AG08395 (cell line): ENCODE data around the gene VAV2.

Experiments
- DNase-seq: peaks from one replicate; pipeline ENCODE4 v3.0.0; 2012; ENCODE audit warnings: mixed read lengths, low spot score

Gene VAV2

DNA sequence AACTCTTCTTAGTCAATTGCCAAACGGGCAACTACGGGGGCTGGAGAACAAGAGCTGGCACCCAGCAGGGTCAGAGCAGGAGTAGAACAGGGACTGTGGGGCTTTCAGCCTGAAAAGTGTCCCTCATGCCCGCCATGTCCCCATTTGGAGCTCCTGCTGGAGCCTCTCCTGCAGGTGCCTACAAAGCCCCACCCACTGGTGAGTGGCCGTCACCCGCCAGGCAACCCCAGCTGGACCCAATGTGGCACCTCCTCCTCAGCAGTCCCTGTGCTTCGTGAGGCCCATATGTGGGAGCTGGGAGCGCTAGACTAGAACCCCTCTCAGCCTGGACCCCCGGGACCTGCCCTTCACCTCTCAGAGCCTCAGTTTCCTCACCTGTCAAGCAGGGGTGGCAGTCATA lies 40.9 kb downstream of the VAV2 start:
- no peak for DNase-seq

DNA sequence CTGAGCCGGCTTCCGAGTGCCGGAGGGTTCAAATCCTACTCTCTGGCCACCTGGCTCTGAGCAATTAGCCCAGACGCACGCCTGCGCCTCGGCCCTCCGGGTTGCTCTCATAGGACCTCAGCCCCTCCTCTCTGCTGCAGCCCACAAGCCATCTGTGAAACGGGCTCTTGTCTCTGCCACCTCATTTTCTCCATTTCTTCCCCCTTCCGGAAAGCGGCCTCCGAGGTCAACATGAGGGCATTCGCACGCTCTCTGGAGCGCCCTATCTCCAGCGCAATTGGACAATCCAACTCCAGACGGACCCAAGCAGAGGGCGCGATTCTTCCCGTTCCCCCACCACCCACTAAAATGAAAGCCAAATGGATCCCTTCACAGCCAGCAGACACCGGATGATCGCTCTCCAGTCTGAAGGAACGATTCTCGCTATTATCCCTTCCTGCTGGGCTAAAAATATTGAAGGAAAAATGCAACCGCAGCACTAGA lies 41.5 kb downstream of the VAV2 start:
- DNase-seq = peak; percentile 66

DNA sequence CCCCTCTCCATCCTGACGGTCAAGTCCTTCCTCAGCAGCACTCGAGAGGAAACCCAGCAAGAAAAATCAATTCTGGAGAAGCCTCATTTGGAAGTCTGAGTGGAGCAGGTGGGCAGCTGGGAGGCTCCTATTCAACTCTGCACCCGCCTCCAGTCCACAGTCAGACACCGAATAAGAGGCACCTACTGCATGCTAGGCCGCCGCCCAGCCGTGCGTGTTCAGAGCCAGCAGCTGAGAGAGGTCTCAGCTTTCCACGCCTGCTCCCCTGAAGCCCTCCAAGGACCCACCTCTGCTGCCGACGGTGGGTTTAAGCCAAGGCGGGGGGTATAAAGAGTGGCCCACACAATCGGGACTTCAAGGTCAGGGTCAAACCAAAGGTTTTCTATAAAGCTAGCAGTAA lies 41.9 kb downstream of the VAV2 start:
- DNase-seq = no peak

DNA sequence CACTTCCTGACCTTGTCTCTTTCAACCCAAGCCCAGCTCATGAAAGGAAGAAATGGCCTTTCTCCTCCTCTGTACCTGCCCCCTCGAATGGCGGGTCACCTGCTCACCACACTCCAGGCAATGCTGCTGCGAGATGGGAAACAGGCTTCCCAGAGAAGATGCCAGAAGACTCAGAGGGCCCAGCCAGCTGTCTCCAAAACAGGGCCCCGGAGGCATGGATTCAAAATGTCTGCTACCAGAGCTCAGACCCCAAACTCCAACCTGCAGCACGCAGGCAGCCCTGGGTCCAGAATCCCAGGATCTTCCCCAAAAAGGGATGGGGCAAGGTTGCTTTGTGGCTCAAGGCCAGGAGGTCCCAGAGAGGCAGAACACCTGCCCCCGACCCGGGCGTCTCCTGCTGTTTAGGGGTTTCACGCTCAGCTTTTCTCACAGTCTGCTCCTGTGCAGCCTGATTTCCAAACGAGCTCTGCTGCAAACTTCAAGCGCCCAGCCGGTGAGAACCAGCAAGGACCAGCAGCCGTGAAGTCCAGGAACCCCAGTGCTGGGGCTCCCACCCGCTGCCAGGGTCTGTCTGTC lies 42.5 kb downstream of the VAV2 start:
- DNase-seq = no peak

DNA sequence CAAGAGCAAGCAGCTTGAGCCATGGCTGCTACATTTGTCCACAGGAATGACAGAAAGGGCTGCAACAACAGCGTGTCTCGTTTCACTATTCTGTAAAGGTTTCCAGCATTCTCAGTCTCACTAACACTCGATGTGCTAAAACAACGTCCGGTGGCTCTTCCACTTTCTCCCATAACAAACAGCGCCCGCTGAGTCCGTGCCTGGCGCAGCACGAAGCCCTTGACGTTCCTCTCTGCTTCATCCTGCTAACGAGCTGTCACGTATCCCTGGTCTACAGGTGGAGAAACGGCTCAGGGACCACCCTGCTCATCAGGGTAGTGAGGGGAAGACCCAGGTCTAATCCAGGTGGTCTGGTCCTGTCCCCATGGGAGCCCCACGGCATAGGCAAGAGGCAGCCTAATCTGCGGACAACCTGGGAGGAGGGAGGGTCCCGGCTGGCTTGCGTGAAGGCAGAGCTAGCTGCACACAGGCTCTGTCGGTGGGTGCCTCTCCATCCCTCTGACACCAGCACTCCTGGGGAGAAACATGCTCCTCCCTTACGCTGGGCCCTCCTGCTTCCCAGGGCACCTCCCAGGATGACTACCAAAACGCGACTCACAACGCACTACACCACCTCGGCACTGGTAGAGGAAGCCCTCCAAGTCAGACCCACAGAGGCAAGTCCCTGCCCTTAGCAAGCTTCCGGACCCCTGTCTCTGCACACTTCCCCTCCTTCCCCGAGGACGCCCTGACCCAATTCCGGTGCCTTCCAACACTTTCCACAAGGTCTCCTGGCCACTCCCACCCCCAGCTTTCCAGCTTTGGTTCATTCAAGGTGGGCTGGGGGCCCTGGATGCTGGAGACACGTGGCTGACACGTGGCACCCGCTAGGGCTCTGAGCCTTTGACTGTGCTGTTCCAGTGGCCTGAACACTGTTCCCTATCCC lies 43.3 kb downstream of the VAV2 start:
- DNase-seq = no peak

DNA sequence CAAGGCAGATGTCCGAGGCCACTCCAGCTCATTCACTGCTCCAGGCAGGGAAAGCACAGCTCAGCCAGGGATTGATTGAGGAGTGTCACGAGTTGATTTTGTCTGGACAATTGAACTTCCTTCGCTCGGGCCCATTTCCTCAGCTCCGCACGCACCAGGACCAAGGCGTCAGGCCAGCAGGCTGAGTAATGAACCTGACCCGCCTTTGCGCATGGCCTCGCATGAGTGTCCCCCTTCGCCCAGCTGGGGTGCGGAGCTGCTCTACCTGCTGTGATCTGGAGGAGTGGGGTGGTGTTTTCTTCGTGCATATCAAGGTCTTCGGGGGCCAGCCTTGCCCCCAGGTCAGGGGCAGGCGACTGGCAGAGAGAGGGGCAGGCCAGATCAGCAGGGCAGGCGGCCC lies 44.0 kb downstream of the VAV2 start:
- no peak for DNase-seq

DNA sequence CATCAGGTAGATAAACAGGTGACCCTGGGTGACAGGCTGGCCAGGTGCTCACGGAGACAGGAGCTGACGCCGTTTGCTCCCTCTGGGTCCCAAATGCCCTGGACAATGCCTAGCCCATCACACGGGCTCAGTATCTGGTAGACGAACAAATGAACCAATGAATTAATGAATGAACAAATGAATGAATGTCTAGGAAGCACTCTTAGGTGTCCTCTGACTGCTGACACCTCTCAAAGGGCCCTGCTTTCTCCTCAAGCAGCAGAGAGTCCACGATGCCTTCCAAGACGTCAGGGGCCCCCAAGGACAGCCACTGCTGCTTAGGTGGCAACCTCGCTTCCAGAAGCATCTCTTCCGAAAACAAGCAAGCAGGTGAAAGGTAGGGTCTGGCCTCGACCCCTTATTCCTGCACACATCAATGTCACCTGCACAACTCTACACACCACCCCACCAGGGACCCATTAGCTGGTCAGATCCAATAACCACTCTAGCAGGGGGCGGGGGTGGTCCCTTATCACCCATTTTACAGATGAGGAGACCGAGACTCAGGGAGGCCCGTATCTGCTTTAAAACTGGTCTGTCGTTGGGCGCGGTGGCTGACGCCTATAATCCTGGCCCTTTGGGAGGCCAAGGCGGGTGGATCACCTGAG lies 45.2 kb downstream of the VAV2 start:
- DNase-seq = no peak

DNA sequence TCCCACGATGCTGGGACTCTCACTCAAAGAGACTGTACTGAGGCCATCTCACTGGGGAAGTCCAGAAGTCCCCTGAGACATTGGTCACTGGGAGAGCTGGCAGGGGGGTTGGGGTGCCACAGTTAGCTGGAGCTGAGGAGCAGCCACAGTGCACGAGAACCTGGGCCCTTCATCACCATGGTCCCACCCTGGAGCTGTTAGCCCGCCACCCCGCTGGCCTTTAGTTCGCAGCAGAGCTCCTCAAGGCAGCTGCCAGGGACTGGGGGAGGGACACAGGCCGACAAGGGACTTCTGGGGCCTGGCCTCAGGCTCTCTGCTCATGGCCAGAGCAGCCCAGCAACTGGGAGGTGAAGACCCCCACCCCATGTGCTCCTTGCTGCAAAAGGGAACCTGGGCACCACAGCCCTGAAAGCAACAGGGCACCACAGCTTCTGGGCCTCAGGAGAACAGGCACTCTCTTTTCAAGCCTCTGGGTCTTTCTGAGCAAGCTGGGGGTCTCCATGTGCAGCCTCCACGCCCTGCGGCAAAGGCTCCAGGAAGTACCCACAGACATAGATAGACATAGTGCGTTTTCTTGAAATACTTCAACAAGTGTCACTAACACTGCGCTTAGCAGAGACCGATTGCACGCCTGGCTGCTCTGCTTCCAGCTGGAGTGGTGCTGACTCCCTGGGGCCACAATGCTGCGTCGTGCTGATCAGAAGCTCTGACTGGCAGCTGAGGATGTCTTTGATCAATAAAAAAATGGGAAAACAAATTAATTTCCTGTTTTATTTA lies 46.0 kb downstream of the VAV2 start:
- no peak for DNase-seq

DNA sequence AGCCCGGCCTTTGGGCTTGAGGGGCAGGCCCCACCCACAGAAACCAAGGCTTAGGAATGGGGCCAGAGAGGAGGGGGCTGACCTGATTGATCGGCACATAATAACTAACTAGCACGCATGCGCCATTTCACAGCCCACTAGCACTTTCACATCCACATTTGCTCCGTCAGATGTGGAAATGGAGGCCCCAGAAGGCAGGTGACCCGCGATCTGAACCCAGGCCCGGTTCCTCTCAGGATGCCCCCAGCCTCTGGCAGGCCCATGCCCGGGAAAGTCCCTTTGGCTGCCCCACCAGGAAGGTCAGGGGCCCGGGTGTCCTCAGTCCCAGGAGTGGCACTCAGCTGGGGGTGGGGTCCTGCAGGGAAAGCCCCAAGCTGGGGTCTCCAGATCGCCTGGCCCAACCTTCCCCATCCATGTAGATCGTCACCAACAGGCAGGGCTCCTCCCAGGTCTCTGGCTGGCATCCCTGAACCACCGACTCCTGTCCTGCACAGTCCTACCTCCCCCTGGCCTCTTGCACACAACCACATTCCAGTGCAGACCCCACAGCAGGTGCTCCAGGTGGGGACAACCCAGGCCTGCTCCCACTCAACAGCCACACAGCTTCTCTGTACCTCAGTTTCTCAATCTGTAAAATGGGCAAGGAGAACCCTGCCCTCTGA lies 46.7 kb downstream of the VAV2 start:
- DNase-seq = no peak

DNA sequence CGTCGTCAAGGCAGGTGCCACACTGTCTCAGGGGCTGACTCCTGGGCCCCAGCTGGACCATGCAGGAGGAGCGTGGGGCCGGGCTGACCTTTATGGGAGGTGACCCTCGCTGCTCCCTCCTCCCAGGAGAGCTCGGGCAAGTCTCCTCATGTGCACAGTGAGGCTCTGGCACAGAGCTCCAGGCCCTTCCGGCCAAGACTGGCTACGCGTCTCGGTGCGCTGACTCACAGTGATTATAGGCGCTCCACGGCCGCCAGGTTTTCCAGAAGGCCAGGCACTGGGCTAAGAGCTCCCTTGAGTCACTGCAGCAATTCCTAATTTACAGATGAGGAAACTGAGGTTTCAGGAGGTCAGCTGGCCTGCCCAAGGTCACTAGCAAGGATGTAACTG lies 47.4 kb downstream of the VAV2 start:
- DNase-seq = no peak

DNA sequence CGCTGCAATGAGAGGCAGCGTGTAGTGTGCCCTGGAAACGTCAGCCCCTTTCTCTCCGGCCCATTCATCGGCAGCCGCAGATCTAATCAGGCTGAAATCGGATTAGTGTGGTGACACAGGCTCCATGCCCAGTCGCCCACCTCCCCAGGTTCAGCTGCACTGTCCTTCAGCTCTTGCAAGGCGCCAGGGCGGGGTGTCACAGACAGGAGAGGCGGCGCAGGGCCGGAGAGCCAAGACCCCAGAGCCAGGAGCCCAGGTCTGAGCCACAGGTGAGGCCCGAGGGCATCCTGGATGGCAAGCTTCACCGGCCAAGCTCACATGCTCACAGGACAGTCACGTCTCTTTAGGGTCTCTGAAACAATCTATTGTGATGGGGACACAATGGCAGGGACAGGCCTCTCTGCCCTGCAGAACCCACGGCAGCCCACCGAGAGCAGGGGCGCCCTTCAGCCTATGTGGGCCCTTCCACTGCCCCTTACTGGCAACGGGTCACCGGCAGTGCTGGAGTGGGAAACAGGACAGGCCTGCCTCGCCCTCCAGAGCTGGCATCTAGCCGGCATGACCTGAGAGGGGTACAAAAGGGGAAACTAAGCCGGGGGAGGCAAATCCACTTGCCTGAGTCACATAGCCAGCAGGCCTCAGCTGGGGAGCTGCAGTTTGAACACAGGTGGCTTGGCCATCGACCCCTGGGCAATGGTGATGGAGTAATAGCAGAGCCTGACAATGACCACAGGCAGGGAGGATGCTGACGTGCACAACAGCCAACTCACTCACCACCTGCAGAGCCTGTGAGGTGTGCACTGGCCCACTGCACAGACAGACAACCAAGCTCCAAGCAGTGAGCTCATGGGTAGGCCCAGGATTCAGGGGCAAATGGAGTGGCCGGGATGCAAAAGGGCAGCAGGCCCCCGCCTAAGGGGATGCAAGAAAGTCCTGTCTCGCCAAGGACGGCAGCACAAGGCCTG lies 48.1 kb downstream of the VAV2 start:
- DNase-seq = no peak

DNA sequence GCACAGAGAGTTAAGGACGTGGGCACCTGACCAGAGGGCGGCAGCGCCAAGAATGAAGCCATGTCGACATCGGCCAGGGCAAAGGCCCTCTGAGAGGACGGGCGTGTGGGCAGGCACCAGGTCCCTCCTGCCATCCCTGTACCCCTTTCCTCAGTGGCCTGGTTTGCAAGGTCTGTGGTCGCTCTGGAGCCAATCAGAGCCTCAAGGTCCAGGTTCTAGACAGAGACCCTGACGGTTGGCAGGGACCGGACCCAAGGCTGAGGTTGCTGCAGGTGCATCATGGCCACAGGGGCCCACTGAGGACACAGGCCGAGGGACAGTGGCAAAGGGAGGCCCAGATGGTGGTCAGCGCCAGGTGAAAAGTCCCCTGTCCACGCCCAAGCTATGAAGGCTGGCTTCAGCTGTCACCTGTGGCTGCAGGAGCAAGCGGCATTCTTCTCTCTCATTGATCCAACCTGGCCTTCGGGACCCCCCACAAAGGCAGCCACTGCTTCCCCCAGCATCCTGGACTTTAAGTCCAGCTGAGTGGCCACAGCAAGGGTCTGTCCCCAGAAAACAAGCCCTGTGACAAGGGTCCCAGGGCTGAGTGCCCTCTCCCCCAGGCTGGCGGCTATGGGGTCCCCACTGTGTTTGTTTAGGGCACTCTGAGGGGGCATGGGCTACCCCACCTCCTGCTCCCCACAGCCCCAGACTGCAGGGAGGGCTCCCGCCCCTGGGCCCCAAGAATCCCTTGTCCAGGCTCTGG lies 48.9 kb downstream of the VAV2 start:
- no peak for DNase-seq

DNA sequence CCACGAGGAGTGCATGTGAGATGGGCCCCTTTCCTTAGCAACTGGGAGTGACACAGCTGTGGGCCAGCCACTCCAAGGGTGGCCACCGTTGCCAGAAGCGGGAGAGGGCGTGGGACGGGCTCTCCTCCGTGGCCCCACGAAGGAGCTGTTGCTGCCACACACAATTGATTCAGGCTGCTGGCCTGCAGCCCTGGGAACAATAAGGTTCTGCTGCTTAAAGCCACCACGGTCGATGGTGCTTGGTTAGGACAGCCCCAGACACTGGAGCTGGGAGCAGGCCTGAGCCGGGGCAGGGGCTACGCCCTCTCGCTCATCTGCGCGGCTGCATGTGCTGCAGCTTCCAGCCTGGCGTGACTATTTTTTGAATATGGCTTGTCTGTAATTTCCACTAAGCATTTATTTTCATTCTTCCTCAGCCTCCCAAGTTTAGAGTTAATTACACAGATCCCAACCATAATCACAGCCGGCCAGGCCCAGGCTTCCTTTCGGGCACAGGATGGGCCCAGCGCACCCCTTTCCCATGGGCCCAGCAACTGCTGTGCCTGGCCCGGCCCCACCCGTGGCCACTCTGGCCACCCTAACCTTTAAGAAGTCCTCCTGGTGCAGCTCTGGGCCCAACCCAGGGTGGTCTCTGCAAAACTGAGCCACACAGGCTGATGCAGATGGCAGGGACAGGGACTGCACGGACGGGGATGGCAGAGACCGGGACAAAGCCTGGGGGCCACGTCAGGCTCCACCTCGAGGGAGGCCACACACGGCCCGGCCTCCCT lies 49.7 kb downstream of the VAV2 start:
- no peak for DNase-seq

DNA sequence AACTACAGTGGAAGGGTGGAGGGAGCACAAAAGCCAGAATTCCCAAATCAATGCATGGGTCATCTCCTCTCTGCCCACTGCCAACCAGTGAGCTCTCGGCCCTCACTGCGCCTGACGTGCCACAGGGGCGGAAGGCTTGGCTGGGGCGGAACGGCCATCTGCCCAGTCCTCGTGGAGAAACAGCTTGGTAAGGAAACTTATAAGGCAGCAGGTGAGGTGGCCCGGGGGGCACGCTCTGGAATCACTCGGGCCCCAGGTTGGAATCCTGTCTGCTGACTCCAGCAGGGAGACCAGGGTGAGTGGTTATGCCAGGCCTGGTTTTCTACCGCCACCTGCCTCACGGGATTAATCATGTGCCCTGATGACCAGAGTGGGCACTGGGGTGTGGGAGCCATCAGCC lies 52.3 kb downstream of the VAV2 start:
- DNase-seq = no peak

DNA sequence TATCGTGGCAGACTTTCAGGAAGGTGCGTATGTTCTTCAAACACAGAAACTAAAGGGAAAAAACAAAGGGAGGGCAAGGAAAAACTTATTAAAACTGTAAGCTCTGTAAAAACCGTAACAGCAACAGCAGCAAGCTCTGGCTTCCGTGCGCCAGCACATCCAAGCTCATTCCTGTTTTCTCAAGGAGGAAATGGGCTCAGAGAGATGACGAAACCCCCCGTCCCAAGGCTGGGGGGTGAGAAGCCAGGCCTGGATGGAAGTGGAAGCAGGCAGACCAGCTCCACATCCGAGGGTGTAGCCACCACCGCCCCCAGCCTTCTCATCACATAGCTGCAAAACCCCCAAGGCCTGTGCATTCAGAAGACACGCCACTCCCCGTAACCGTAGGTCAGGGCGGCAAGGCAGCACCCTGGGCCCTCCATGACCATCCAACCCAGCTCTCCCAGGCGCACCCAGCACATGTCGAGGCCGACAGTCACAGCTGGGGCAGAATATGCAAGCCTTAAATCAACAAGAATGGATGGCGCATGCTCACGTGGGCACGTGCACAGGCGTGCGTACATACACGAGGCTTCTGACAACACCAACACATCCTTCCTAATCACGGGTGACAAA lies 52.8 kb downstream of the VAV2 start:
- no peak for DNase-seq

DNA sequence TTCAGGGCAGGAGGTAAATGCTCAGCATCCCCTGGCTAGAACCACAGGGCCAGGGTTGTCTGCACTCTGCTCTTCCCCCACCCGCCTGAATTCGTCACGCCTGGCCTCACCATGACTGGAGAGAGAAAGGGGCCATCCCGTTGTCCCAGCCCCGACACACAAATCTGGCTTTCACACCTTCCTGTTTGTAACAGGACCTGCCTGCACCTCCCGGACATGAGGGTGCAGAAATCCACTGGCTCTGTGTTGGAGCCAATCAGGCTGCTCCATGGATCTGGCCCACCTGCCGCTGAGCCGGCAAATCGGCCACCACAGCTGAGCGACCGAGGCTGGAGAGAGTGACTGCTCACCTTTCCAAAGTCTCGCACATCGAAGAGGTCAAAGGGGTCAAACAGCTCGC lies 53.4 kb downstream of the VAV2 start:
- no peak for DNase-seq

DNA sequence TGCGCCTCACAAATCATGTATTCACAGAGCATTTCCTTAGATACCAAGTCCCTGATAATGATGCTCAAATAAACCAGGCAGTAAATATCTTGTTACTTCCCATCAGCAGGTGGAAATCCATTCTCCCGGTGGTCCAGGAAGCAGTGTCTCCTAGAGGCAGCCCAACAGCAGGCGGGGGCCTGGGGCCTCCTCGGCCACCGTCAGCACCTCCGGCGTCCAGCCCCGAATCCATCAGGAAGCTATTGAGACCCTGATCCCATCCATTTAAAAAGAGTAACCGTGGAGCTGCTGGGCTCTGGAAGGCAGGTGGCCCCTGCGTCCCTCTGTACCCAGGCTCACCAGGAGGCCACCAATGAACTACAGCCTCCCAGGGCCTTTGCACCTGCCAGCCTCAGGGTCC lies 54.0 kb downstream of the VAV2 start:
- no peak for DNase-seq

DNA sequence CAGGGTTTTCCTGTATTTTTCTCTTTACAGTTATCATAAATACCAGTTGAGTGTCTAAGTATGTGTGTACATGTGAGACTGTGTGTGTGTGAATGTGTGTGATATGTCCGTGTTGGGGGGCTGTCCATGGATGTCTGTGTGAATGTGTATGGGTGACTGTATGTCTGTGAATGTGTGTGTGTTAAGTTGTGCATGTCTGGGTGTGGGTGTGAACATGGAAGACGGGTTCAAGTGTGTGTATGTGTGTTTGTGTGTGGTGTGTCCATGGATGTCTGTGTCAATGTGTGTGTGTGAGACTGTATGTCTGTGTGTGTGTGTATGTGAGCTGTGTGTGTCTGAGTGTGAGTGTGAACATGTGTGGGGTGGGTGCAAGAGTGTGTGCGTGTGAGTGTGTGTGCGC lies 55.0 kb downstream of the VAV2 start:
- DNase-seq = no peak
